ENCODE results near the gene IKBKE. TPM values are rescaled to one million over a fixed set of nuclear protein-coding genes. Genes with fewer than 3 reads are reported as not detected.

The IKBKE gene
- total and polyA plus RNA-seq, 2 of the 8 experiments (the other 6 are each of a cell fraction or from before 2014, with no cell fraction given): 8.6 to 12.0 TPM

GRCh38 chr1:206529425-206529824 is 59.1 kb downstream of the IKBKE start:
- Histone ChIP-seq H2BK20ac (ENCODE audit: low read length) (no peak overlapping the region), H2BK15ac (ENCODE audit: low read length) (no peak overlapping the region), H3K27ac (ENCODE audit: low read depth, low read length) (no peak overlapping the region), H4K91ac (replicated peaks; ENCODE audit: insufficient read length, low read length) (no peak overlapping the region), H3K9me3 (ENCODE audit: insufficient read depth in 2 of 2, low read depth in 1 of 2, low read length in 1 of 2) (no peaks in the 10 kb centered on the region), H3K9ac (replicated peaks in 1 of 4; ENCODE audit: extremely low read depth in 1 of 4, low read depth in 3 of 4, low read length in 3 of 4) (no peak overlapping the region), H3K4ac (replicated peaks; ENCODE audit: insufficient read length, low read depth, low read length) (no peak overlapping the region), H2AK5ac (ENCODE audit: low read depth, low read length) (no peak overlapping the region), H3K36me3 (ENCODE audit: control insufficient read depth in 2 of 4, insufficient read depth in 4 of 4, low read length in 3 of 4) (no peaks in the 10 kb centered on the region), H3K79me2 (ENCODE audit: control insufficient read depth in 1 of 2, insufficient read depth in 2 of 2, low read length in 2 of 2) (no peaks in the 10 kb centered on the region), H3K4me1 (replicated peaks in 1 of 4; ENCODE audit: control insufficient read depth in 3 of 4, insufficient read depth in 4 of 4, low read length in 3 of 4) (no peaks in the 10 kb centered on the region), H4K5ac (ENCODE audit: insufficient read length, low read depth, low read length) (no peak overlapping the region), H3K27me3 (replicated peaks in 1 of 4; ENCODE audit: control insufficient read depth in 3 of 4, extremely low read depth in 1 of 4, insufficient read depth in 3 of 4, low read length in 3 of 4) (no peaks in the 10 kb centered on the region), H4K20me1 (replicated peaks in 1 of 2; ENCODE audit: control insufficient read depth in 1 of 2, insufficient read depth in 2 of 2, low read length in 2 of 2) (peaks cover 0 to 3% of the 10 kb centered on the region in 2 experiments), H3K14ac (ENCODE audit: insufficient read length) (no peak overlapping the region), H3K23me2 (ENCODE audit: low read depth, low read length) (peaks cover 3% of the 10 kb centered on the region; the same call in 1 of the 2 replicates), H3K23ac (ENCODE audit: insufficient read length) (no peak overlapping the region), H2BK120ac (replicated peaks; ENCODE audit: low read depth, low read length) (no peak overlapping the region), H2BK5ac (ENCODE audit: low read depth, low read length) (no peak overlapping the region), H4K8ac (ENCODE audit: extremely low read depth, insufficient read depth, low read length) (no peak overlapping the region), H3K56ac (replicated peaks; ENCODE audit: insufficient read length, low read depth, low read length) (no peak overlapping the region), H2BK12ac (ENCODE audit: low read depth, low read length) (no peak overlapping the region), H3K4me3 (ENCODE audit: extremely low read depth in 1 of 4, insufficient read depth in 2 of 4, low read depth in 3 of 4, low read length in 4 of 4) (no peak overlapping the region), H3K18ac (ENCODE audit: extremely low read depth, low read length) (no peak overlapping the region), H3K79me1 (ENCODE audit: low read depth, low read length) (no peaks in the 10 kb centered on the region; the same call in 1 of the 2 replicates), H3K4me2 (ENCODE audit: insufficient read depth in 1 of 2, low read depth in 2 of 2, low read length in 2 of 2) (no peak overlapping the region), H2AFZ (ENCODE audit: low read length) (no peak overlapping the region)
- FAIRE-seq (no peak), DNase-seq (ENCODE audit: low read depth in 1 of 2, low spot score in 2 of 2) (no peak)
- WGBS, 2 experiments (ENCODE audit: extremely low coverage in 1 of 2, insufficient coverage in 1 of 2, insufficient read length in 1 of 2, insufficient replicate concordance in 2 of 2, low coverage in 1 of 2, low lambda C conversion rate in 2 of 2, missing lambda C conversion rate in 1 of 2): 84% methylated on average over 7 of the region's 7 CpGs; no CpG with 5 or more reads in 1 of the 2 experiments
- POLR2A ChIA-PET (ENCODE audit: partially characterized antibody): no interaction called here
- CTCF ChIA-PET (ENCODE audit: partially characterized antibody): interaction anchor here (0.6 to 3.3 kb wide), 8 partner anchors 11 to 64 kb away, joined by 3 to 11 read pairs (median 4); no protein-coding TSS in a partner anchor
- TF ChIP-seq YY1 (IDR thresholded peaks at IDR 0.05; ENCODE audit: low read depth, low read length): no peak
- no peak for TF ChIP-seq GABPA (IDR thresholded peaks at IDR 0.05; ENCODE audit: borderline replicate concordance, insufficient read depth, low read length)
- no peak for TF ChIP-seq SIX5 (IDR thresholded peaks at IDR 0.05; ENCODE audit: low read depth, low read length)

Measured in H1 (cell line).